Activated T-helper 2 cell treated with anti-CD3 and anti-CD28 coated beads, Interferon-gamma antibody, Interleukin-2, Interleukin-4, amounts not matched to agents 10 μg/mL and 5 μg/mL and 100 μg/mL, durations not matched to agents 14 hours and 24 hours and 36 hours (primary cell): ENCODE data around the gene UBE2D2. TPM values are rescaled to one million over a fixed set of nuclear protein-coding genes. Genes with fewer than 3 reads are reported as not detected.

Experiments
- DNase-seq: peaks from one replicate; pipeline ENCODE4 v3.0.0; 2021; ENCODE audit warnings: low spot score
- H3K27ac Mint-ChIP-seq: one replicate; pipeline ENCODE4 v1.8.0; 2021; ENCODE audit warnings: mixed read lengths
- H3K27me3 Mint-ChIP-seq: one replicate; pipeline ENCODE4 v1.8.0; 2021; ENCODE audit warnings: low read depth, mixed read lengths
- H3K36me3 Mint-ChIP-seq: one replicate; pipeline ENCODE4 v1.8.0; 2021; ENCODE audit warnings: low read depth, mixed read lengths
- H3K4me1 Mint-ChIP-seq: one replicate; pipeline ENCODE4 v1.8.0; 2021; ENCODE audit warnings: low read depth, mixed read lengths
- H3K4me3 Mint-ChIP-seq: one replicate; pipeline ENCODE4 v1.8.0; 2021; ENCODE audit warnings: low read depth, mild to moderate bottlenecking, moderate library complexity, mixed read lengths
- H3K9me3 Mint-ChIP-seq: one replicate; pipeline ENCODE4 v1.8.0; 2021; ENCODE audit warnings: mixed read lengths
- intact Hi-C: fragments of 100-400 bp; cut with micrococcal nuclease; formaldehyde crosslinking; loops from one replicate; pipeline ENCODE4 v1.15.1; 2023
- total RNA-seq: library from RNA; stranded (reverse); gene quantifications from 2 replicates; pipeline ENCODE4 v1.2.3, GENCODE V29; 2022

Gene UBE2D2
- total RNA-seq, 1 donor from 2014 or later: 262 TPM

DNA sequence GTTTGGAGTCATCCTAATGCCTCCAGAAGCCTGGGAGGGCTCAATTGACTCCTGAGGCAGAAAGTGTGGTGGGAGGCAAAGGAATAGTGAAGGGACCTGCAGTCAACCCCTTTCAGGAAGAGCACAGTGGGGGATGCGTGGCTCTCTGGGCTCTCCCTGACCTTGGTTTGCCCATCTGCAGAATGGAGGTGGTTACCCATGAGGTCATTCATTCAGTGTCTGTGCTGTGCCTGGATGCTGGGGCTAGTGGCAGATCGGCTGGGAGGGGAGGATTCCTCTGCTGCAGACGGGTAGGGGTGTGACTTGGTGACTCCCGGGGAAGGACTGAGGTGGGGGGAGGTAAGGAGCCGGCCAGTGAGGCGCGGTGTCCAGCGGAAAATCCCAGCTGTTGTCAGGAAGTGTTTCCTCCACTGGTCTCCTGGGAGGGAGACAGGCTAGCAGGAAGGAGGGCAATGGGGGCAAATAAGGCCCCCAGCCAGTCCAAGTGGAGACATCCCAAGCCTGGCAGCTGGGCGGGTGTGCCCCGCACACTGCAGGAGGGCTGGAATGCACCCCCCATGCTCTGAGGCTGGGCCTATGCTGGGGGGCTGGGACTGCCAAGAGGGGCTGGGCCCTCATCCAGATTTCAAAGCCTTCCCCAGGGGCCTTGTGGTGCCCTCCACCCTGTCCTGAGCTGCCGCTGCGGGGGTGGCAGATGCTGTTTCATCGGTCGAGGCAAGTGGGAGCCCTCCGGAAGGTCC is 98.0 kb downstream of the UBE2D2 start:
- peaks cover 2% of the 10 kb centered on the region for H3K4me1 Mint-ChIP-seq
- H3K9me3 Mint-ChIP-seq: no peaks in the 10 kb centered on the region
- DNase-seq: no peak
- H3K4me3 Mint-ChIP-seq: no peak overlapping the region
- no peaks in the 10 kb centered on the region for H3K36me3 Mint-ChIP-seq
- intact Hi-C loops: no loop called here
- H3K27me3 Mint-ChIP-seq: peaks cover 2% of the 10 kb centered on the region
- no peak overlapping the region for H3K27ac Mint-ChIP-seq

DNA sequence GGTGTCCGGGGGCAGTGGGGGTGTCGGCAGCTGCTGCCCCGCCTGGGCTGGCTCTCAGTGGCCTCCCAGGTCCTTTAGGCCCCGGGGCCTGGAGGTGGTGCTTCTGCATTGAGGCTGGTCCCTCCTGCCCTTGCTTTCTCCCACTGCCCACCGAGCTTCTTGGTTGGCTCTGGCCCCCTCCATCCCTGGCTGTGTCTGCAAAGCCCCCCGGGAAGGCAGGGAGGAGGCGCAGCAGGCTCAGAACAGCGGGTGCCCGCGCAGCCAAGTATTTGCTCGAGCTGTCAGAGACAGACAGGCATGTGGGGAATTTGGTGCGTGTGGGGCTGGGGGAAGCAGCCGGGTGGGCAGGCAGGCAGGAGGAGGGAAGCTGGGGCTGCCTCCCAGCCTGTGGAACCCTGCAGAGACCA is 98.6 kb downstream of the UBE2D2 start:
- H3K27me3 Mint-ChIP-seq: no peaks in the 10 kb centered on the region
- H3K36me3 Mint-ChIP-seq: no peaks in the 10 kb centered on the region
- H3K27ac Mint-ChIP-seq: no peak overlapping the region
- H3K9me3 Mint-ChIP-seq: no peaks in the 10 kb centered on the region
- intact Hi-C loops: no loop called here
- DNase-seq: no peak
- H3K4me1 Mint-ChIP-seq: peaks cover 5% of the 10 kb centered on the region
- H3K4me3 Mint-ChIP-seq: no peak overlapping the region

DNA sequence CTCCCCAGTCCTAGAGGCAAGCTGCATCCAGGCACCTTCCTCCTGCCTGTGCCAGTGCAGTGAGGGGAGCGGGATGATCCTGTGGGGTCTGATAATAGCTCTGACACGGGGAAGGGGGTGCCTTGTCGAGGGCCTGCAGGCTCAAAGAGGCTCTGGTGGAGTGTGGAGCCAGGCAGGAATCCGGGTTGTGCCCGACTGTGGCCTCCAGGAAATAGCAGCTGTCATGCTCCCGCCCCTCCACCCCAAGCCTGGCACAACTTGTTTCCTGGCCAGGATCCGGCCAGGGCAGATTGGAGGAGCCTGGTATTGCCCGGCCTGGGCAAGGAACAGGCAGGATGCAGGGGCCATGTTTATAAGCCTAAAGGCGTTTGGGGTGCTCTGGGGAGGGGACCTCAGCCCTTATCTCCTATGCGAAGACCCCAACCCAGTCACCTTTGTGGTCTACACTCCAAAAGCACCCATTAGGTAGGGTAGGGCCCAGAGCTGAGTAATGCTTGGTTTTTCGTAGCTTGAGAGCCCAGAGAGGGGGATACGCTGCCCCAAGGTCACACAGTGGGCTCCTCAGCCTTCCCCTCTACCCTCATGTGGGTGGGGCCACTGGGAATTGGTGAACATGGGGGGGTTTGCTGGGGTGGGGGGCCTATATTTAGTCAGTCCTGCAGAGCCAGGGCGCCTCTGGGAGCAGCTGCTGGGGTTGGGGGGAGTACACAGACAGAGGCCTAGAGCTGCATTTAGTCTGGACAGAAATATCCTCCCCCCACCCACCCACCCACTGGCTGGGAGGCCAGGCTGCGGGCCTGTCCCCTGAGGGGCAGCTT is 99.2 kb downstream of the UBE2D2 start:
- no peaks in the 10 kb centered on the region for H3K9me3 Mint-ChIP-seq
- H3K4me1 Mint-ChIP-seq: peaks cover 5% of the 10 kb centered on the region
- no peaks in the 10 kb centered on the region for H3K27me3 Mint-ChIP-seq
- intact Hi-C loops: no loop called here
- H3K27ac Mint-ChIP-seq: no peak overlapping the region
- DNase-seq: no peak
- H3K4me3 Mint-ChIP-seq: no peak overlapping the region
- H3K36me3 Mint-ChIP-seq: no peaks in the 10 kb centered on the region

DNA sequence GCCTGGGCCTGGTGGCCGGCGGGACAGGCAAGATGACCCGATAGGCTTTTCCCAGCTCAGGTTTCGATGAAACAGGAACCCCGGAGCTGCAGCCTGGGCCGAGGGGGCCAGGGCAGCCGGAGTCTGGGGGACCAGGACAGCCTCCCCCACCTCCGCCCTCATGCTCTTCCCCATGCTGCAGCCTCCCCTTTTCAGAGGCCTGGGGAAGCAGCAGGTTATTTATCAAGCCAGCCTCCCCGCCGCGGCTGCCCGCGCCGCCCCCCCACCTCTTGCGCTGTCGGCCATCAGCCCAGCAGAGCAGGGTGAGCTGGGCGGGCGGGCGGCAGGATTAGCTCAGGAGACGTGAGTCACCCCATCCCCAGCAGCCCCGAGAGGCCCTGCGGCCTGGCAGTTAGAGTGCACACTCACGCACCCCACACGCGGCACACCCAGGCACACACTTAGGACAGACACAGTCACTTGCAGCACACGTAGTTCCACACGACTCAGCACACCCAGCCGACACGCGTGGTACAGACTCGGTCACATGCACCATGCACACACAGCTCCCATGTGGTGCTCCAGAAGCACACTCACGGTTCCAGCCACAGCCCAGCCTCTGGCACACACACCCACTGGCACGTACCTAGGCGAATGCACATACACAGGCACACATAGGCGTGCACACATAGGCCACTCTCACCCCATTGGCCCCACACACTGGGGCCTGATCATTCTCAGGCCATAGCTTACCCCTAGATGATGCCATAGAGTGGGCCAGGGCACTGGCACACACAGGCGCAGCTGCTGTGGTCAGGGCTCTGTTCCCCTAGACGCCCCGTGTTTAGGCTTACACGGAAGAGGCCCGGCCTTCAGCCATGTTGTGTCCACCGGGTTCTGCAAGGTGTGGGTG is 100.0 kb downstream of the UBE2D2 start:
- Mint-ChIP-seq H3K27me3 (no peaks in the 10 kb centered on the region), H3K36me3 (no peaks in the 10 kb centered on the region), H3K9me3 (no peaks in the 10 kb centered on the region), H3K4me1 (peaks cover 5% of the 10 kb centered on the region), H3K4me3 (no peak overlapping the region), H3K27ac (no peak overlapping the region)
- intact Hi-C loops: no loop called here
- DNase-seq: no peak

DNA sequence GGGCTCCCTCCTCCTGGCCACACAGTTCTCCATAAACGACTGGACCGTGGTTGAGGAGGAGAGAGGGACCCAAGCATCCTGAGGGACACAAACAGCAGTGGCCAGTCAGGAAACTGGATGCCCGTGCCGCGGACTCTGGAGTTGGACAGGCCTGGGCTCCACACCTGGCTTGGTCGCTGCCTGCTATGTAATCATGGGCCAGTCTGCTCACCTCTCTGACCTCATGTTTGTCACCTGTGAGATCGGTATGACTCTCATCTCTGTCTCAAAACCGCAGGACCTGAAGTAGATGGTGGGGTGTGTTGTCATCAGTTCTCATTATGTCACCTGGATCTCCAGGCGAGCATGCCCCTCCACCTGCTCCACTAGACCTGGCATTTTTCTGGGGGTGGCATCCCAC is 101.5 kb downstream of the UBE2D2 start:
- H3K27me3 Mint-ChIP-seq: no peaks in the 10 kb centered on the region
- intact Hi-C loops: no loop called here
- no peak overlapping the region for H3K27ac Mint-ChIP-seq

DNA sequence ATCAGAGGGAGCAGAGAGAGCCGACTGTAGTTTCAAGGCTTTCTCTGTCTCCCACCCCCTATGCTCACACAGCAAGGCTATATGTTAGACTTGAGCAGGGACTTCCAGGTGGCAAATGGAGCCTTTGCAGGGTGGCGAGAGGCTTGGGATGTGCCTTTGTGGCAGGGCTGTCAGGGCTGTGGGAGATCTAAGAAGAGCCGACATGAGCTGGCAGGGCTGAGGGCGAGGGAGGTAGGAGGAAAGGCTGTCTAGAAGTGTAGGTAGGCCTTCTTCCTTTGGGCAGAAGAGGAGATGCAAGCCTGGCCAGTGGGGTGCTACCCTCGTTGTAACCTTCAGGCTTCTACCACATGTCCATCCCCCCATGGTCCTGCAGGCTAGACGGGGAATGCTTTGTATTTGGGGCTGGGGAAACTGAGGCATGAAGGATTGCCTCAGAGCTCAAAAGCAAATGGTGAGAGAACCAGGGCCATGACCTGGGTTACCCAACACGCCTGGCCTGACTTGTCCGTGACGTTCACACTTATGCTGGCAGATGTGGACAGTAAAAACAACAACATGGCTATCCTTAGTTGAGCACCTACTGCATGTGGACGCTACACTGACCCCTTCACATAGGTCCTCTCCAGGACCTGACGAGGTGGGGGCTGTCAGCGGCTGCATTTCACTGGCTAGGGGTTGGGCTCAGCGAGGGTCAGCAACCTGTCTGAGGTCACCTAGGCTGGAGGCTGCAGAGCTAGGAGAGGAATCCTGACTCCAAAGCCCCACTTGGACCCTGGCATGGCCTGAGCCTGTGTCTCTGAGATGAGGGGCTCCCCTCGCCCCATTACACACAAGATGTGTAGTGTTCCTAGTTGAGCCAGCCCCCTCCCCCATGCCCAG is 102.3 kb downstream of the UBE2D2 start:
- H3K9me3 Mint-ChIP-seq: no peaks in the 10 kb centered on the region
- intact Hi-C loops: no loop called here
- DNase-seq: no peak
- H3K36me3 Mint-ChIP-seq: no peaks in the 10 kb centered on the region
- H3K4me1 Mint-ChIP-seq: peaks cover 16% of the 10 kb centered on the region
- H3K27me3 Mint-ChIP-seq: no peaks in the 10 kb centered on the region
- no peak overlapping the region for H3K27ac Mint-ChIP-seq
- H3K4me3 Mint-ChIP-seq: no peak overlapping the region

More for the DNA sequence above, 101.5 kb downstream of the UBE2D2 start:
- Mint-ChIP-seq H3K36me3 (no peaks in the 10 kb centered on the region), H3K4me1 (peaks cover 14% of the 10 kb centered on the region), H3K4me3 (no peak overlapping the region), H3K9me3 (no peaks in the 10 kb centered on the region)
- DNase-seq: no peak

DNA sequence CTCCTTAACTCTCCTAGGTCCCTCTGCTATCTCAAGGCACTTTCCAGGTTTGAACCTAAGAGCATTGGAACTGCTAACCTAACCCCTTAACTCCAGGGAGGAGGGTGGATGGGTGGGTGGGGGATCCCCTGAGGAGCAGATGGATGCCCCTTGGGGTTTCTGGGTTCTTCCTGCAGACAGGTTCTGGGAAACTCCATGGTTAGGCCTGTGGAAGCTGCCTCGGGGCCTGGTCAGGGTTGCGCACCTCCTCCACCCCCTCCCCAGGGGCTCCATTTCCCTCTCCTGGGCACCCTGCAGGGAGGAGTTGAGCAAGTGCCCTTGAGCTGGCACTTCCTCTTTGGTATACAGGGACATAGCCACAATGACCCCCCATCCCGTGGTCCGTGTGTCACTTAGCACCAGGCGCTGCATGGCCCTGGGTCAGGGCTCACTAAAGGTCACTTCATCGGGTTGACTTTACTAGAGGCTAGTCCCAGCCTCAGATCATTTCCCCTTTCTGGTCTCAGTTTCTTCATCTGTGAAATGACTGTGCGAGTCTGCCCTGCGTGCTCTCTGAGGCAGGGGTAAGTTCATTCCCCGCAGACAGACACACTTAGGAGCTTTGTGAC is 103.1 kb downstream of the UBE2D2 start:
- intact Hi-C loops: no loop called here
- no peak overlapping the region for H3K4me3 Mint-ChIP-seq
- no peaks in the 10 kb centered on the region for H3K9me3 Mint-ChIP-seq
- H3K4me1 Mint-ChIP-seq: peaks cover 16% of the 10 kb centered on the region
- no peak overlapping the region for H3K27ac Mint-ChIP-seq
- no peaks in the 10 kb centered on the region for H3K27me3 Mint-ChIP-seq
- DNase-seq: no peak
- no peaks in the 10 kb centered on the region for H3K36me3 Mint-ChIP-seq

DNA sequence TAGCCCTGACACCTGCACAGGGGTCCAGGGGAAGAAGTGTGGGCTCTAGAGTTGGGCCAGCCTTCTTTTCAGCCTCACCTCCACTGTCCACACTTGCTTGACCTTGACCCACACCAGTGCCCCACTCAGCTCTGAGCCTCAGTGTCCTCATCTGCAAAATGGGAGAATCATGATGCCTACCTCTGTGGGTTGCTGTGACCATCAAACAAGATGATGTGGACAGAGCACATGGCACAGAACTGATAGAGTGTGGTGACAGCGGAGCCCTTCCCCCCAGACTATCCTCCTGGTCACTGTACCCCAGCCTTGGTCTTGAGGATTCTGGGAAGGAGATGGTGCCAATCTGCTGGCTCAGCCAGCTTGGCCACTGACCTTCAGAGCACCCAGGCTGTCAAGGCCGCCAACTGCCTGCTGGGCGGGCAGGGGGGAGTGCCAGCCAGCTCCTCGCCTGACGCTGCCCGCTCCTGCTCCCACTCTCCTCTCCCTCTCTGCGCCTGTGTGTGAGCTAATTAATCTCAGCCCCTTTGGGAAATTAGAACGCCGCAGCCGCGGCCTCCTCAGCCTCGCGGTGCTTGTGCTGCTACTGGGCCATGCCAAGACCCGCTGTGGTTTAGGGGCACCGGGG is 103.7 kb downstream of the UBE2D2 start:
- DNase-seq: no peak
- Mint-ChIP-seq H3K4me3 (no peak overlapping the region), H3K4me1 (peaks cover 19% of the 10 kb centered on the region), H3K27ac (no peak overlapping the region), H3K27me3 (peaks cover 3% of the 10 kb centered on the region), H3K36me3 (no peaks in the 10 kb centered on the region), H3K9me3 (no peaks in the 10 kb centered on the region)
- intact Hi-C loops: no loop called here

DNA sequence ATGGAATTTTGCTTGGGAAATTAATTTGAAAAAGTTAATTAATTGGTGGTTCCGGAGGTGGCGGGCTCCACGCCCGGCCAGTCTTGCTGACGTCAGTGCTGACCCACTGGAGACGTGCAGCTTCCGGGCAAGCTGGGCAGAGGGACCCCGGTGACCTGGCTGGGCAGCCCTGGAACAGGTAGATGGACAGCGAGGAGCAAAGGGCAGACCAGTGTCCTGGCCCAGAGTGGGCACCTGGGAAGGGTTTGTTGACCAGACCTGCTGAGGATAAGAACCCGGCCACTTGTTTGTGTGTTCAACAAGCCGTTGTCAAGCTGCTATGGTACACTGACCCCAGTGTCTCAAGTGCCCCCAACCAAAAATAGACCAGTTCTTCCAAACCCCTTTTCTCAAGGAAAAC is 104.5 kb downstream of the UBE2D2 start:
- no peak for DNase-seq
- H3K4me3 Mint-ChIP-seq: no peak overlapping the region
- intact Hi-C loops: no loop called here
- H3K36me3 Mint-ChIP-seq: no peaks in the 10 kb centered on the region
- H3K4me1 Mint-ChIP-seq: peaks cover 25% of the 10 kb centered on the region
- H3K27me3 Mint-ChIP-seq: peaks cover 5% of the 10 kb centered on the region
- no peak overlapping the region for H3K27ac Mint-ChIP-seq
- H3K9me3 Mint-ChIP-seq: no peaks in the 10 kb centered on the region

DNA sequence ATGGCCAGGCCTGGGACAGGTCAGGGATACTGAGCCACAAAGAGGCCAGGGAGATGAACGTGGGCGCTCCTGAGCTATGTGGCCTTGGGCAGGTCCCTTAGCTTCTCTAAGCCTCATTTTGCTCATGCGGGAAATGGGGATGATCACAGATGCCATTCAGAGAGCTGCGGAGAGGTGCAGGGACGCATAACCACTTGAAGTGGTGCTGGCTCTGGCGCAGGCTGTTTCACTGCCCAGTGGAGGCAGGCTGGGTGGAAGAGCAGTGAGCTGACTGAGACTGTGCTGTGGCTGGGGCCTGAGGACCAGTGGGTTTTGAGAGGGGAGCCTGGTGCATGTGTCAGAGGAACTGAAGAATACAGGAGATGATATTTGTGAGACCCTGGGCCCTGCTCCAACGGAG is 105.4 kb downstream of the UBE2D2 start:
- Mint-ChIP-seq H3K9me3 (no peaks in the 10 kb centered on the region), H3K36me3 (no peaks in the 10 kb centered on the region), H3K4me1 (peaks cover 26% of the 10 kb centered on the region), H3K27ac (no peak overlapping the region), H3K4me3 (no peak overlapping the region), H3K27me3 (peaks cover 5% of the 10 kb centered on the region)
- DNase-seq: no peak
- intact Hi-C loops: no loop called here

DNA sequence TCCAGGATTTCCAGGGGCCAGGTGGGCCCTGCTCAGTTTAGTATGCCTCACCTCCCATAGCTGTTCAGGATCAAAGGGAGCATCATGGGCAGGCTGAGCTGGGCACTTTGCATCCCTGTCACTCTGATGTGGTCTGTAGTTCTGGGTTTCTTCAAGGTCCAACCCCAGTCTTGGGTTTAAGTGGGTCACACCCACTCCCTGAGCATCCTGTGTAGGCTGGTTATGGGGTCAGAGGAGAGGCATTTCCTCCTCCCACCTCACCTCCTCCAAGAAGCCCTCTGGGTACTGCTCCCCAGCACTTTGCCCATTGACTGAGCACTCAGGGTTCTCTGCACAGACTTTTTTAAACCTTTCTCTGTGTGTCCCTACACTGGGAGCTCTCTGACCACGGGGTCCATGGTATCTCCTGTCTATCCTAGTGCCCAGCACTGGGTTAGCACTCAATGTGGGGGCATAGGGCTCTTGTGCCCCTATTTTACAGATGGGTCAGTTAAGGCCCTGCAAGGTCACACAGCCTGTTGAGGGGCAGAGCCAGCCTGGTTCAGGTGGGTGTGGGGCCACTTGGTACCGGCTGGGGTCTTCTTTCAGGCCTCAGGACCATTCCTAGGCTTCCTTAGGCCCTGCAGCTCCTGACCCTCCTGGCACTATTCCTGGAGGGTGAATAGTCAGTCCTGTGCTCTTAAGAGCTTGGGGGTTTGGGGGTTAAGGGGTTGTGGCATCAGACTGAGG is 106.0 kb downstream of the UBE2D2 start:
- no peak overlapping the region for H3K4me3 Mint-ChIP-seq
- H3K27ac Mint-ChIP-seq: no peak overlapping the region
- H3K36me3 Mint-ChIP-seq: no peaks in the 10 kb centered on the region
- intact Hi-C loops: no loop called here
- H3K4me1 Mint-ChIP-seq: peaks cover 26% of the 10 kb centered on the region
- H3K27me3 Mint-ChIP-seq: peaks cover 5% of the 10 kb centered on the region
- no peak for DNase-seq
- no peaks in the 10 kb centered on the region for H3K9me3 Mint-ChIP-seq
